Thyroid gland (tissue), 4 donors: ENCODE data around the gene COL13A1. TPM values are rescaled to one million over a fixed set of nuclear protein-coding genes. Genes with fewer than 3 reads are reported as not detected.

Experiments used
- DNase-seq, 2 donors: peaks; one replicate each; pipeline ENCODE4 v3.0.0-alpha.2; 2019
- H3K27ac ChIP-seq, 3 donors: fragments of 200-600 bp; sonication (generic); 1 replicate in 2 of 3; 2 replicates in 1 of 3; pipeline ENCODE4 v1.5.1; 2016 to 2019; ENCODE audit warnings: mild to moderate bottlenecking in 1 of 3, moderate library complexity in 1 of 3
- H3K27me3 ChIP-seq: fragments of 200-600 bp; sonication (generic); one replicate; pipeline ENCODE4 v1.5.1; 2019
- H3K36me3 ChIP-seq, 2 donors: fragments of 200-600 bp; sonication (generic); one replicate each; pipeline ENCODE4 v1.5.1; 2016 to 2019
- H3K4me1 ChIP-seq, 2 donors: fragments of 200-600 bp; sonication (generic); one replicate each; pipeline ENCODE4 v1.5.1; 2017 to 2019
- H3K4me3 ChIP-seq, 3 donors: fragments of 200-600 bp; sonication (generic); replicated peaks in 1 of 3; 1 replicate in 2 of 3; 2 replicates in 1 of 3; pipeline ENCODE4 v1.5.1; 2016; ENCODE audit warnings: mild to moderate bottlenecking in 1 of 3
- H3K9me3 ChIP-seq: fragments of 200-600 bp; sonication (generic); one replicate; pipeline ENCODE4 v1.5.1; 2017
- CTCF ChIP-seq, 6 experiments: fragments of 200-600 bp in 3 of 6; fragments of 450-650 bp in 3 of 6; sonication (generic) in 3 of 6; IDR thresholded peaks; one replicate each; pipeline ENCODE4 v1.5.1; 2016 to 2019; ENCODE audit warnings: antibody characterized with exemption in 6 of 6, mild to moderate bottlenecking in 2 of 6, inconsistent platforms in 1 of 6, moderate library complexity in 1 of 6
- POLR2A ChIP-seq, 2 donors: fragments of 450-650 bp; IDR thresholded peaks; one replicate each; pipeline ENCODE4 v1.6.1; 2017; ENCODE audit warnings: antibody characterized with exemption in 2 of 2, mild to moderate bottlenecking in 2 of 2, moderate library complexity in 1 of 2
- WGBS, 2 donors: methylation state at CpG; one replicate each; pipeline ENCODE4 v1.1.5; 2017; 5-methylcytosine and 5-hydroxymethylcytosine counted together
- intact Hi-C: fragments of 100-400 bp; cut with DNase I; formaldehyde crosslinking; loops from one replicate; pipeline ENCODE4 v1.15.1; 2023
- total RNA-seq, 4 donors: library from RNA; depleted of rRNA; stranded (reverse); fragments of >200 nt; gene quantifications; one replicate each; pipeline ENCODE4 v1.2.3, GENCODE V29; 2016

Gene COL13A1
- total RNA-seq, 4 donors from 2014 or later, result 0.22 to 2.4 (median 0.41) TPM

DNA sequence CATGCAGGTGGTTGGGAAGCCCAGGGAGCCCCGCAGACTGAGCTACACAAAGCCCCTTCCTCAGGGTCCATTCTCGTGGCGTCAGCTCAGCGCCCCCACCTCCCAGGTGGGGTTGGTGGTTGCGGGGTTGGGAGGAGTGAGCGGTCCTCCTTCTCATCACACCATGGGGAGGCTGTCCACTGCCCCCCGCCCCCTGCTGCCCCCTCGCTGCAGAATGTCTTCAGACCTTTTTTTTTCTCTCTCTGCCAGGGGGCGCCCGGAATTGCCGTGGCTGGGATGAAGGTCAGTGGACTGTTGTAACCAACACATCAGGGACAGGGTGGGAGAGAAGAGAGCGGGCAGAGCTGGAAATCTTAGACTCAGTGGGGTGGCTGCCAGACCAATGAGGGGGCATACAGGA lies 116.3 kb downstream of the COL13A1 start:
- intact Hi-C loops, result loop anchor here (5.0 to 10.0 kb wide), 3 partner anchors 36 to 273 kb away; no protein-coding TSS in a partner anchor

DNA sequence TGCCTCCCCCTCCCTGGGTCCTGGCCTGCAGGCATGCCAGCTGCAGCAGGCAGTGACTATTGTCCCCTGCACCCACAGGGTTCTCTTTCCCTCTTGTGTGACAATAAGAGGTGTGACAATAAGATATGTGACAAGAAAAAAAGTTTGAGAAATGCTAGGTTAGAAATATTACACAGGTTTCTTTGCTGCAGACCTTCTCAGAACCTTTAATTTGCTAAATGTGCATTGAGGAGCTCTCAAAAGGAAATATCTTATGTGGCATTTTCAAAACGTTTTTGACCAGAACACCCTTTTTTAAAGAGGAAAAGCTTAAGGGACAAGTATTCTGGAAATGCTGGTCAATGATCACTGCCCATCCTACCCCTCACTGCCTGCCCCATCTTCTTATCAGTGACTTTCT lies 117.5 kb downstream of the COL13A1 start:
- no peak for DNase-seq
- H3K4me1 ChIP-seq, result peaks cover 0 to 3% of the 10 kb centered on the region in 2 donors
- no peak overlapping the region for H3K27ac ChIP-seq
- H3K36me3 ChIP-seq, result no peaks in the 10 kb centered on the region
- intact Hi-C loops, result loop anchor here (5.0 to 10.0 kb wide), 3 partner anchors 37 to 274 kb away; no protein-coding TSS in a partner anchor
- no peak overlapping the region for H3K4me3 ChIP-seq
- no peaks in the 10 kb centered on the region for H3K27me3 ChIP-seq
- no peak for TF ChIP-seq POLR2A (IDR thresholded peaks at IDR 0.05)
- no peak for TF ChIP-seq CTCF (IDR thresholded peaks at IDR 0.05)
- 0 to 11% methylated on average over 1 of the region's 1 CpG for WGBS, 2 donors
- H3K9me3 ChIP-seq, result no peaks in the 10 kb centered on the region

More for the DNA sequence above, 116.3 kb downstream of the COL13A1 start:
- H3K36me3 ChIP-seq, result no peaks in the 10 kb centered on the region
- H3K4me3 ChIP-seq, result no peak overlapping the region
- no peak overlapping the region for H3K27ac ChIP-seq
- TF ChIP-seq POLR2A (IDR thresholded peaks at IDR 0.05), result no peak
- no peaks in the 10 kb centered on the region for H3K27me3 ChIP-seq
- no peaks in the 10 kb centered on the region for H3K9me3 ChIP-seq
- peaks cover 2 to 10% of the 10 kb centered on the region in 2 donors for H3K4me1 ChIP-seq
- DNase-seq, result no peak
- 67 to 73% methylated on average over 12 of the region's 12 CpGs for WGBS, 2 donors

- intact Hi-C loops, result no loop called here
- Histone ChIP-seq H3K9me3 (no peaks in the 10 kb centered on the region), H3K27ac (no peak overlapping the region), H3K36me3 (no peaks in the 10 kb centered on the region), H3K27me3 (no peaks in the 10 kb centered on the region), H3K4me1 (no peaks in the 10 kb centered on the region), H3K4me3 (no peak overlapping the region)
- 67 to 81% methylated on average over 5 of the region's 5 CpGs for WGBS, 2 donors
- TF ChIP-seq CTCF (IDR thresholded peaks at IDR 0.05) (no peak), POLR2A (IDR thresholded peaks at IDR 0.05) (no peak)
- DNase-seq, result no peak
Measured at GRCh38 chr10:69925111-69925510, 123.4 kb downstream of the COL13A1 start.

DNA sequence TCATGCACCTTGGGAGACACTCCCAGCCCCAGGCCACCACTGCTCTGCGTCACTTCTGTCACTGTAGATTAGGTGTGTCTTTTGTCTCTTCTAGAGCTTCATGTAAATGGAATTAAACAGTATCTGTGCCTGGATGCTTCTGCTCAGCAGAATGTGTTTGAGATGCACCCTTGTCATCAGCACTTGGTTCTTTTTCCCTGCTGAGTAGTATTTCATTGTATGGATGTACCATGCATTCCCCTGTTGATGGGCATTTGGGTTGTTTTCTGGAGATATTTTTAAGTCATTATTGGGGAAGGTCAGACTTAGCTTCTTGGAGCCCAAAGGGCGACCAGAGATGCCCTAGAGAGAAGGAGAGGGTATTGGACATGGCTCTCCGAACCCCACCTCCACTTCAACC lies 126.6 kb downstream of the COL13A1 start:
- intact Hi-C loops, result no loop called here
- Histone ChIP-seq H3K9me3 (no peaks in the 10 kb centered on the region), H3K4me1 (no peaks in the 10 kb centered on the region), H3K4me3 (no peak overlapping the region), H3K27me3 (no peaks in the 10 kb centered on the region), H3K36me3 (no peaks in the 10 kb centered on the region), H3K27ac (no peak overlapping the region)
- WGBS, 2 donors, result 81 to 94% methylated on average over 3 of the region's 3 CpGs
- no peak for DNase-seq
- no peak for TF ChIP-seq CTCF (IDR thresholded peaks at IDR 0.05)

DNA sequence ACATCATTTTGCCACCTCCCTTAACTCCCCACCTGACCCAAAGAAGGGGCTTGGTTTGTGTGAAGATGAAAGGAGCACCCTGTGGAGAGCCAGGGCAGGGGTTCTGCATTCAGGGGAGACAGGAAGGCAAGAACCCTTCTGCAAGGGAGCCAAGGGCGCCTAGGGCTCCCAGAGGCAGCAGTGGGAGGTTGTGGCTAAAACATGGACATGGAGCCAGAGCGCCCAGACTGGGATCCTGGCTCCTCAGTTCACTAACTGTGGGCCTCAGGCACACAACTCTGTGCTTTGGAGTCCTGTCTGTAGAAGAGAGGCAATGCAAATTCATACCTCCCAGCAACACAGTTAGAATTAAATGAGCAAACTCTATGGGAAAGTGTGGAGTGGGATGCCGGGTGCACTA lies 127.9 kb downstream of the COL13A1 start:
- DNase-seq, result no peak
- H3K36me3 ChIP-seq, result no peaks in the 10 kb centered on the region
- no peaks in the 10 kb centered on the region for H3K27me3 ChIP-seq
- intact Hi-C loops, result no loop called here
- TF ChIP-seq POLR2A (IDR thresholded peaks at IDR 0.05) (no peak), CTCF (IDR thresholded peaks at IDR 0.05) (no peak)
- no peak overlapping the region for H3K4me3 ChIP-seq
- no peaks in the 10 kb centered on the region for H3K4me1 ChIP-seq
- no peak overlapping the region for H3K27ac ChIP-seq
- no peaks in the 10 kb centered on the region for H3K9me3 ChIP-seq
- WGBS, 2 donors, result 94 to 97% methylated on average over 3 of the region's 3 CpGs

- H3K9me3 ChIP-seq, result no peaks in the 10 kb centered on the region
- DNase-seq, result no peak
- no peaks in the 10 kb centered on the region for H3K27me3 ChIP-seq
- WGBS, 2 donors, result 83 to 87% methylated on average over 2 of the region's 2 CpGs
- no peak overlapping the region for H3K27ac ChIP-seq
- intact Hi-C loops, result loop anchor here (10.0 kb wide), 1 partner anchor 160 kb away; no protein-coding TSS in a partner anchor
- H3K36me3 ChIP-seq, result no peaks in the 10 kb centered on the region
- peaks cover 22 to 29% of the 10 kb centered on the region in 2 donors for H3K4me1 ChIP-seq
- no peak for TF ChIP-seq CTCF (IDR thresholded peaks at IDR 0.05)
- no peak for TF ChIP-seq POLR2A (IDR thresholded peaks at IDR 0.05)
- H3K4me3 ChIP-seq, result no peak overlapping the region
Measured at GRCh38 chr10:69934768-69935167, 133.1 kb downstream of the COL13A1 start.
